GM19468 (cell line): Measurements from ENCODE around the gene THRB.

Source experiments
- ATAC-seq: cut with Tn5 transposase; IDR thresholded peaks from one replicate; pipeline ENCODE4 v1.9.1; 2021; ENCODE audit warnings: mild to moderate bottlenecking, moderate library complexity, moderate number of reproducible peaks; ENCODE audit not compliant: unreplicated experiment; ENCODE audit errors: extremely low read depth

THRB gene

DNA sequence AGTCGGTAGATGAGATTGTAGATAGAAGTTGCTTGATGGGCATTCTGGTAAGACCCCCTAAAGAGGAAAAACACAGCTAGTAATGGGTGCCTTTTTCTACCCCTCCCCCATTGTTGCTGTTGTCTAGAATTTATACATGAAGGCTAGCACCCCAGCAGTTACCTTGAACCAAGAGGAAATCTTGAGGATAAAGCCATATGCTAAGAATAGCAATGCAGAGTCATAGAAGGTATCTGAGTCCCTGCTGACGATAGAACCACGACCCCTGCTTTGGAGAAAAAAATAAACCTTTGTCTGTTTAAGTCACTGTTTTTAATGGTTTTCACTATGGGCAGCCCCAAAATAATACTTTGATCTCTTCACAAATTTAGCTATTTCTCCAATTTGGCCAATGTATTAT is 162.6 kb downstream of the THRB start:
- no peak for ATAC-seq

- ATAC-seq, result no peak
These were observed 171.4 kb downstream of the THRB start for GRCh38 chr3:24323272-24323671.

- ATAC-seq, result no peak
These were observed 174.0 kb downstream of the THRB start for GRCh38 chr3:24320601-24321000.

DNA sequence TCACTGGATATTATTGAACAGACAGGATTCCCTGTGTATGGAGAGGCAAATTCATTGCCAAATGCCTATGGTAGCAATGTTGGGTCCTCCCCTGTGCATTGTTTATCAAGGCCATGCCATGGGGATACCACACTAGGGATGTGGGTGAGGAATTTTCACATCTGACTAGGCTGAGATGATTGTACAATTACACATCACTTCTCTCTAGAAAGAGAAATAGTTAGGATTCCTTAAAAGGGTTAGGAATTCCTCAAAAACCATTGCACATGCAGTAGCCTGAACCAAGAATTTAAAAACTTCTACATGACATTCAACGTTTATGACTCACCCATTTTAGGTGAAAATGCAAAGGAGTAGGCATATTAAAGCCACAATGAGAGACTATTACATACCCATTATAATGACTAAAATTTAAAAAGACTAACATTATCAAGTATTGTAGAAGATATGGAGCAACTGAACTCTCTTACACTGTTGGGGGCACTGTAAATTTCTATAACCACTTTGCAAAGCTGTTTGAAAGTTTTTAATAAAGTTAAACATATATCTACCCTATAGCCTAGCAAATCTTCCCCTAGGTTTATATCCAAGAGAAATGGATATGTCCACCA is 175.9 kb downstream of the THRB start:
- ATAC-seq, result no peak

DNA sequence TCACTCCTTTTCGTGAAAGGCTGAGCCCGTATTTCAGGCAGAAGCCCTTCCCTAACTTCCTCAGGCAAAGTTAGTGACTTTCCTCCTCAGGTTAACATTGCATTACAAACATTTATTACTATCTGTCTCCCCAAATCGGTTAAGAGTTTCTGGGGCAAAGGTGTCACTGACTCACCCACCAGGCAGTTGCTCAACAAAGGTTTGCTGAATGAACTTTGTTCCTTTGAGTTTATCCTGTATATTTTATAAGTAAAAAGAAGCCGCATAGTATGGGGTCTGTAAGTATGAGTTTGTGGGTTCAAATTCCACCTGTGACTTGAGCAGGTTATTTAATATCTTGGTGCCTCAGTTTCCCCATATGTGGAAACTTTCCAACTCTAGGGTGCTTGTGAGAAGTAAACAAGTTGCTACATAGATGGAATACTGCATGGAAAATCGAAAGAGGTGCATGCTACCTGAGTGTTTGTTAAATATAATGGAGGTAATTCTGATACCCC is 177.7 kb downstream of the THRB start:
- no peak for ATAC-seq

DNA sequence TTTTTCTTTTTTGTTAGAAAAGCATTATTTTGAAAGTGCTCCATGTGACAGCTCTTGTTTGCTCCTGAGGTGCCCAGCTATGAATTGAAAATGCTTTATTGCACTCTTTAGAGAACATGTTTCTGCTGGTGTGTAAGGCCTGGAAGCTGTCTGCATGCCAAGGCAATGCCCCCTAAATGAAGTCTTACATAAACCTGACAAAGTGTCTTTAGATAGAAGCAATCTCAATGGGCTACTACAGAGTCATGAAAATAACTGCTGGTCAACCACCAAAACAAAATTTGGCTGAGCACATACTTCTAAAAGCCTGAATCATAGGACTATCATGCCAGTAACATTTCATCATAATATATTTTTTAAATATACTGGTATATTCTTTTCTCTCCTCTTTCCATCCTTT is 178.7 kb downstream of the THRB start:
- no peak for ATAC-seq

- no peak for ATAC-seq
These were observed 179.3 kb downstream of the THRB start for GRCh38 chr3:24315356-24315755.

GRCh38 chr3:24311881-24312280 is 182.8 kb downstream of the THRB start:
- ATAC-seq, result no peak

DNA sequence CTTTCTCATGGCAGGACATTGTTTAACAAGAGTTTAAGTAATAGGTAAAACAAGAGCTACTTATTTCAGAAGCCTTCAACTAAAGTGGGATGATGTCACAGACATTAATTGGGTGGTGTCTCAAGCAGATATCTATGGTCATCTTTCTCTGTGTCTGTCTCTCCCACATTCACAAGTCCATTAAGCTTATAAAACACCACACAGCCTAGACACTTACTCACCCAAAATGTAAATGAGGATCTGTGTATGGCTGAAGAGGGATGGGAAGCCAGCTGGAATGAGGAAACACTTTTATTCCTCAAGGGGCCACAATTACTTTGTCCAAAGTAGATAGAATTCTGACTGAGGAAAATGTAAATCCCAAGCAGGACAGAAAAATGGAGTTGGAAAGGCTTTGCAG is 183.8 kb downstream of the THRB start:
- no peak for ATAC-seq

- no peak for ATAC-seq
These were observed 188.1 kb downstream of the THRB start for GRCh38 chr3:24306518-24306917.

DNA sequence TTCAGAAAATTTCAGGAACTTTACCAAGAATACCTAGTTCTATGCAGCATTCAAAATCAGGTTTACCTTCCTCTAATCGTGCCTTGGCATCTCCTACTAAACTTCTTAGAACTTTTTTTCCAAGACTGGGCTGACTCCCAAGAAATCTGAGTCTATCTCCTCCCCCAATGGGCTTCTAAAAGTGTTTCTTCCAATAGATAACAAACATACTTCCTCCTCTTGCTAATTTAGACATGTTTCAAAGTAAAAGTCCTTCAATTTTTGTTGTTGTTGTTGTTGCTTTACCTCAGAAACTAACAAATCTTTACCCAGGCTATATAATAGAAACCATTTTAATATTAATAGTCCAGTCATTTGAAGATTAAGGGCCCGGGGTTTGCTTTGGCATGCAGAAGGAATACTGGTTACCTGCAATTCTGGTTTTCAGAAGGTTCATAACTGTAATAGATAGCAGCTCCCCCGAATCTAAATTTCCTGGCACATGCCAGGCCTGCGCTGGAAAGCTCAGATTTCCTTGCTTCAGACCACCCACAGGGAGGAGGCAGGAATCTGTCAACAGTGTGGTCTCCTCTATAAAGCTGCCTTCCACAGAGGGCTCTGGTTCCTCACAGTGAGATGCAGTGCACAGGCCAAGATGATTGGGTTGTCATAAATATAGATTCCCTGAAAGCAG is 188.7 kb downstream of the THRB start:
- no peak for ATAC-seq

GRCh38 chr3:24303057-24303754 is 191.4 kb downstream of the THRB start:
- no peak for ATAC-seq

- no peak for ATAC-seq
These were observed 192.3 kb downstream of the THRB start for GRCh38 chr3:24302396-24302795.

DNA sequence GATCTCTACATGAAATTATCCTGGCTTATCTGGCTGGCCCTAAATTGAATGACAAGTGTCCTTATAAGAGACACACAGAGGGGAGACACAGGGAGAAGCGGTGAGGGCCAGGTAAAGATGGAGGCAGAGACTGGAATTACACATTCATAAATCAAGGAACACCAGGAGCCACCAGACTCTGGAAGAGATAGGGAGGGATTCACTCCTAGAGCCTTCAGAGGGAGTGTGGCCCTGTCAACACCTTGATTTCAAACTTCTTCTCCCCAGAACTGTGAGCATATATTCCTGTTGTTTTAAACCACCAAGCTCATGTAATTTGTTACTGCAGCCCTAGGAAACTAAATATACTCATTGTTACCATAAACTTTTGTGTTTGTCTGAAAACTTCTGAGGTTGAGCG is 193.7 kb downstream of the THRB start:
- no peak for ATAC-seq

DNA sequence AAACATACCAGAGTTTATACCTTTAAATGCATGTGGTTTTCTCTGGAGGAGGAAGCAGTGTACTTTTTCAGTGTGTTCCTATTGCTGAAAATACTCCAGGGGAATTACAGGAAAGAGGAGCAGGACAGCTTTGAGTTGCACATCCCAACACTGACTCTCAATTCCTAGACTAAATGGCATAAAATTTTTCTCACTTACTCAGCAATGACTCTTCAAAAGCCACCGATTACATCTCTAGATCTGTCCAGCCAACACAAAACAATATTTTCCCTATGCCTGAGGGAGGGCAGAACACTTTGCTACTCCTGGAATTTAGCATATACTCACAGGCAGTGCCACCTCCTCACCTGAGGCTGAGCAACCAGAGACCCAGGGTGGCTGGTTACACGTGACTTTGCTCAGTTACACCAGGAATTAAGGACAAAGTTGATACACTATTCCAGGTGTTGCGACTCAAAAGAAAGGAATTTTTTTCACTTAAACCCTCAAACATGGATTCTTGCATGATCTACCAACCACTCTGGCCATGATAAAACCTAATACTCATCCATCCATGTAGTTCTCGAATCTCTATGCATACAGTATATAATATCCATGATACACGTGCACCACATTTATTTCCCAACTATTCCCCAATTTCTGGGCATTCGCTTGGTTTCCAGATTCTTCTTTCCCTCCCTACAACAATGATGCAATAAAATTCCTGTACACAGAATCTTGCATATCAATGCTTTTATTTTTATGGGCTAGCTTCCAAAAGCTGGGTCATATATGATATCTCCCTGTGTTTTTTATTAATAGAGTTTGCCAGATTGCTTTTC is 194.6 kb downstream of the THRB start:
- ATAC-seq, result no peak

DNA sequence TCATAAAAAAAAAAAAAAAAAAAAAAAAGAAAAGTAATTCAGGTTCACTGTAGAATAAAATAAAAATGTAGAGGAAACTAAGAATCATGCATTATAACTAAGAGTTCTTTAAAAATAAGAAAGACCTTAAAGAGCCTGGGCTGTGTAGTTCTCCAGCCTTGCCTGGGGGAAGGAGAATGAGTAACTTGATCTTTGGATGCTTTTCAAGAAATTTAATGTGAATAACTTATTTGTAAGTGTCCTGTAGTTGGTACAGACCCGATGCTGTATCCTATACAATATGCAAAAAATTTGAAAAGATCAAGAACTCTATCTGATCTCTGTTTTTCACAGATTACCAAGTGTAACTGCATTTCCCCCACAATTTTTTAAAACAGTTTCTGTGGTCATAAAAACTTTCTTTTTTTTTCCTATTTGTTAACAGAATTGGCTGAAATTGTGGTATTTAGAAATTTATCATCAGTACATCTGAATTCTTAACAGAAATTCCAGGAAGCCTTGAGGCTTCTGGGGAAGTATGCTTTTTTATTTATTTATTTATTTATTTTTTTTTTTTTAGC is 195.3 kb downstream of the THRB start:
- no peak for ATAC-seq

GRCh38 chr3:24296441-24297205 is 198.0 kb downstream of the THRB start:
- ATAC-seq, result no peak

DNA sequence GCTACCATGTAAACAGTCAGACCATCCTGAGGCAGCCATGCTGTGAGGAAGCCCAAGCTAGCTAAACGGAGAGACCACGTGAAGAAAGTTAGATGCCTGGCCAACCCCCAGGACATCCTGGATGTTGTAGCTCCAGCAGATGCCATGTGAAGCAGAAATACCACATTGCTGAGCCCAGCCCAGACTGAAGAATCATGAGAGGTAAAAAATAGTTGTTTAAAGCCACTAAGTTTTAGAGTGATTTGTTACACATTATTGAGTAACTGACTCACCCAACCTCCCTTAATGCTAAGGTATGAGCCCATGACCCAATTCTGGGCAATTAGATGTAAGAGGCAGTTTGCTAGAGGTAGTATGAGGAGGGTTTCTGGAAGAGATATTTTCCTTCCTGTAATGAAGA is 200.5 kb downstream of the THRB start:
- no peak for ATAC-seq

GRCh38 chr3:24291646-24292045 is 203.0 kb downstream of the THRB start:
- ATAC-seq, result no peak

DNA sequence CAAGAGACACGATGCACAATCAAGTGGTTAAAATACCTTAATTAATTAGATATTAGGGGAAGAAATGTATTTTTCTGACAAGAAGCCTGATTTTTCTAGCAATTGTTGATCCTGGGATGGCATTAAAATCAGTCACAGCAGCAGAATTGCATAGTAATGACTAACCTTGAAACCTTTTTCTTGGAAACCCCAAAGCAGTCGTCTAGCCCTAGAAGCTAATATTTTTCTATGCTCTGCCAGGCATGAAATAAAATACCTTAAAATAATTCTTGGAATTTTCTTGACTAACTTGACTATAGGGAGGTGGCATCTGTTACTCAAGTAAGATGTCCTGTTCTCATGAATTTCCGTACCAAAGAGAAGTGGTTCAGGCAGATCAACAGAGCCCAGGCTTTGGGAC is 204.1 kb downstream of the THRB start:
- ATAC-seq, result no peak
